ENCODE results near the gene PERCC1.

PERCC1 gene

GRCh38 chr16:1430759-1431496 lies at the start of gene PERCC1:
PERCC1 (plus strand) TSS chr16:1431078; CDS start chr16:1432594, 1,516 bp downstream.
- Histone ChIP-seq H3K27ac (ENCODE audit: low read depth, low read length) (no peak within 1 kb of the TSS), H3K9ac (ENCODE audit: low read length) (no peak within 1 kb of the TSS), H2AFZ (ENCODE audit: low read depth, low read length, severe bottlenecking) (no peak within 1 kb of the TSS), H3K9me3 (ENCODE audit: insufficient read depth, low read length) (no peaks in the 10 kb centered on the region), H3K27me3 (ENCODE audit: low read length) (no peaks in the 10 kb centered on the region), H3K4me3 (ENCODE audit: insufficient read depth, low read length, poor library complexity, severe bottlenecking) (no peak within 1 kb of the TSS), H3K4me2 (ENCODE audit: low read depth, low read length, poor library complexity, severe bottlenecking) (no peak within 1 kb of the TSS), H3K36me3 (ENCODE audit: low read length) (no peaks in the 10 kb centered on the region), H3K9me2 (replicated peaks; ENCODE audit: insufficient read depth, low read length) (no peaks in the 10 kb centered on the region), H4K20me1 (ENCODE audit: low read depth, low read length) (no peaks in the 10 kb centered on the region), H3K79me2 (ENCODE audit: insufficient read depth, low read length) (no peaks in the 10 kb centered on the region), H3F3A (ENCODE audit: insufficient read depth) (no peaks in the 10 kb centered on the region)
- TF ChIP-seq EZH2phosphoT487 (conservative IDR thresholded peaks at IDR 0.05; ENCODE audit: low read length) (no peak), CTCF (IDR thresholded peaks at IDR 0.05; ENCODE audit: insufficient read depth, low read length, poor library complexity, severe bottlenecking) (no peak)

GRCh38 chr16:1381612-1382406 lies 49.1 kb upstream of the PERCC1 start:
- Histone ChIP-seq H3K27ac (ENCODE audit: low read depth, low read length) (no peak overlapping the region), H3F3A (ENCODE audit: insufficient read depth) (no peaks in the 10 kb centered on the region), H3K79me2 (ENCODE audit: insufficient read depth, low read length) (peaks cover 11% of the 10 kb centered on the region; the same call in 1 of the 2 replicates), H3K9me2 (replicated peaks; ENCODE audit: insufficient read depth, low read length) (no peaks in the 10 kb centered on the region), H3K9me3 (ENCODE audit: insufficient read depth, low read length) (no peaks in the 10 kb centered on the region), H3K9ac (ENCODE audit: low read length) (no peak overlapping the region), H4K20me1 (ENCODE audit: low read depth, low read length) (no peaks in the 10 kb centered on the region), H3K36me3 (ENCODE audit: low read length) (no peaks in the 10 kb centered on the region), H2AFZ (ENCODE audit: low read depth, low read length, severe bottlenecking) (no peak overlapping the region), H3K4me2 (ENCODE audit: low read depth, low read length, poor library complexity, severe bottlenecking) (no peak overlapping the region), H3K27me3 (ENCODE audit: low read length) (no peaks in the 10 kb centered on the region), H3K4me3 (ENCODE audit: insufficient read depth, low read length, poor library complexity, severe bottlenecking) (no peak overlapping the region)
- TF ChIP-seq EZH2phosphoT487 (conservative IDR thresholded peaks at IDR 0.05; ENCODE audit: low read length) (no peak), CTCF (IDR thresholded peaks at IDR 0.05; ENCODE audit: insufficient read depth, low read length, poor library complexity, severe bottlenecking) (no peak)

- TF ChIP-seq EZH2phosphoT487 (conservative IDR thresholded peaks at IDR 0.05; ENCODE audit: low read length) (no peak), CTCF (IDR thresholded peaks at IDR 0.05; ENCODE audit: insufficient read depth, low read length, poor library complexity, severe bottlenecking) (no peak)
- no peaks in the 10 kb centered on the region for H3K36me3 ChIP-seq (ENCODE audit: low read length)
- no peaks in the 10 kb centered on the region for H3F3A ChIP-seq (ENCODE audit: insufficient read depth)
- no peaks in the 10 kb centered on the region for H3K9me3 ChIP-seq (ENCODE audit: insufficient read depth, low read length)
- no peak overlapping the region for H3K9ac ChIP-seq (ENCODE audit: low read length)
- H3K4me2 ChIP-seq (ENCODE audit: low read depth, low read length, poor library complexity, severe bottlenecking): no peak overlapping the region
- peaks cover 5% of the 10 kb centered on the region; the same call in 1 of the 2 replicates for H3K79me2 ChIP-seq (ENCODE audit: insufficient read depth, low read length)
- no peak overlapping the region for H3K4me3 ChIP-seq (ENCODE audit: insufficient read depth, low read length, poor library complexity, severe bottlenecking)
- H4K20me1 ChIP-seq (ENCODE audit: low read depth, low read length): no peaks in the 10 kb centered on the region
- no peaks in the 10 kb centered on the region for H3K27me3 ChIP-seq (ENCODE audit: low read length)
- H3K9me2 ChIP-seq (replicated peaks; ENCODE audit: insufficient read depth, low read length): no peaks in the 10 kb centered on the region
- H3K27ac ChIP-seq (ENCODE audit: low read depth, low read length): no peak overlapping the region
- H2AFZ ChIP-seq (ENCODE audit: low read depth, low read length, severe bottlenecking): no peak overlapping the region
These were observed 47.3 kb upstream of the PERCC1 start for GRCh38 chr16:1383556-1383955.

Measured in SU-DHL-6 (cell line).